K562 (cell line): Measurements from ENCODE around the gene C13orf46. TPM values are rescaled to one million over a fixed set of nuclear protein-coding genes. Genes with fewer than 3 reads are reported as not detected.

Experiments
- ARID4B ChIP-seq: sonication (generic); formaldehyde crosslinking; IDR thresholded peaks from 2 replicates; pipeline ENCODE4 v1.8.0; 2022; ENCODE audit warnings: mild to moderate bottlenecking, missing genetic modification reagents
- CBFA2T2 ChIP-seq: fragments of 450-650 bp; conservative IDR thresholded peaks from 2 replicates; pipeline ENCODE4 v1.6.1; 2017; ENCODE audit warnings: mild to moderate bottlenecking
- CREM ChIP-seq: IDR thresholded peaks from 2 replicates; pipeline ENCODE4 v1.6.1; 2014; ENCODE audit warnings: antibody characterized with exemption, low read depth
- FOXK2 ChIP-seq, 2 experiments: fragments of 450-650 bp; IDR thresholded peaks in 1 of 2; conservative IDR thresholded peaks in 1 of 2; 2 replicates each; pipeline ENCODE4 v1.6.1; 2016; ENCODE audit warnings: low read depth in 2 of 2, mild to moderate bottlenecking in 1 of 2
- HBP1 ChIP-seq: fragments of 450-650 bp; formaldehyde crosslinking; IDR thresholded peaks from 2 replicates; pipeline ENCODE4 v1.4.0; 2022; ENCODE audit warnings: missing genetic modification characterization
- JUND ChIP-seq, 2 experiments: IDR thresholded peaks; 2 replicates in 1 of 2; 3 replicates in 1 of 2; pipeline ENCODE4 v1.6.1; 2011; ENCODE audit warnings: borderline replicate concordance in 2 of 2, low read depth in 2 of 2, low read length in 2 of 2, improper control_type of control experiment in 1 of 2, missing biosample characterization in 1 of 2, missing genetic modification characterization in 1 of 2, missing genetic modification reagents in 1 of 2
- TAF1 ChIP-seq: IDR thresholded peaks from 2 replicates; pipeline ENCODE4 v1.6.1; 2011; ENCODE audit warnings: mild to moderate bottlenecking, low read length, moderate library complexity; ENCODE audit not compliant: insufficient read depth, control insufficient read depth, severe bottlenecking; ENCODE audit errors: extremely low read depth
- ZBTB17 ChIP-seq: fragments of 450-650 bp; formaldehyde crosslinking; IDR thresholded peaks from 2 replicates; pipeline ENCODE4 v1.4.0; 2020; ENCODE audit warnings: mild to moderate bottlenecking
- ZBTB40 ChIP-seq, 2 experiments: fragments of 450-650 bp in 1 of 2; sonication (generic) in 1 of 2; formaldehyde crosslinking in 1 of 2; IDR thresholded peaks; 2 replicates each; pipeline versions ENCODE4 v1.7.1 to v1.9.0; 2016 to 2022; ENCODE audit warnings: inconsistent platforms in 1 of 2, mild to moderate bottlenecking in 1 of 2, missing genetic modification reagents in 1 of 2
- ZNF507 ChIP-seq: conservative IDR thresholded peaks from 2 replicates; pipeline ENCODE4 v1.6.1; 2017; ENCODE audit warnings: missing genetic modification characterization, missing compliant biosample characterization
- polyA plus RNA-seq, 8 experiments: library from polyadenylated mRNA; depleted of rRNA in 4 of 8; stranded (reverse) in 5 of 8; unstranded in 3 of 8; fragments of >200 nt; fragmentation: Nextera tagmentation in 2 of 8; fragmentation: Illumina TruSeq in 1 of 8; extraction: Ambion mirVana in 2 of 8; extraction: Trizol in 1 of 8; gene quantifications; 2 replicates each; pipeline versions ENCODE4 v1.2.1 to v1.2.3, GENCODE V29; 2011 to 2014; ENCODE audit warnings: inconsistent platforms in 1 of 8, missing spikeins in 1 of 8
- total RNA-seq, 7 experiments: library from RNA; depleted of rRNA in 6 of 7; stranded (reverse); fragments of >200 nt in 6 of 7; fragmentation: Illumina TruSeq in 2 of 7; extraction: Trizol in 2 of 7; gene quantifications; 2 replicates each; pipeline versions ENCODE4 v1.2.1 to v1.2.3, GENCODE V29; 2011 to 2021; ENCODE audit warnings: low replicate concordance in 1 of 7

The C13orf46 gene
- total and polyA plus RNA-seq, 9 of the 15 experiments (the other 6 are each of a cell fraction or from before 2014, with no cell fraction given): 0.04 to 0.24 (median 0.05) TPM; not detected in 4

GRCh38 chr13:114004420-114005205 is 30.7 kb upstream of the C13orf46 start (continued):
- TF ChIP-seq ZBTB40 (IDR thresholded peaks at IDR 0.05): 0 out of 2 replicates have a peak, but pooled peaks have one; percentile 17
- no peak for TF ChIP-seq ZBTB40 (CRISPR knock-in tag; IDR thresholded peaks at IDR 0.05)
- no peak for TF ChIP-seq ZBTB17 (CRISPR knock-in tag)
- 0 out of 2 replicates have a peak, but pooled peaks have one; percentile 31 for TF ChIP-seq HBP1 (CRISPR knock-in tag)
- TF ChIP-seq JUND (IDR thresholded peaks at IDR 0.05; ENCODE audit: borderline replicate concordance, low read depth, low read length): peak; percentile 98
- TF ChIP-seq JUND (tag; IDR thresholded peaks at IDR 0.05; ENCODE audit: borderline replicate concordance, low read depth, low read length): peak; percentile 96; the same call in 2 of the 3 replicates
- TF ChIP-seq ZNF507 (tag): no peak
- TF ChIP-seq CREM: peak; percentile 64
- peak; percentile 95 to 97 for TF ChIP-seq FOXK2 (conservative IDR thresholded peaks at IDR 0.05 in 1 of 2, IDR thresholded peaks at IDR 0.05 in 1 of 2; ENCODE audit: low read depth in 2 of 2)
- no peak for TF ChIP-seq ARID4B
- TF ChIP-seq TAF1: peak; percentile 54
- peak; percentile 52 for TF ChIP-seq CBFA2T2
